ENCODE measurements around the gene CIZ1.
A peak's percentile ranks its signal among the peaks of the same experiment; 100 is the strongest.
"Not testable (repeated sequence)": the region's sequence is repeated elsewhere in the genome, so short reads cannot be mapped to it uniquely, and the experiment has no call there.

Gene CIZ1

DNA sequence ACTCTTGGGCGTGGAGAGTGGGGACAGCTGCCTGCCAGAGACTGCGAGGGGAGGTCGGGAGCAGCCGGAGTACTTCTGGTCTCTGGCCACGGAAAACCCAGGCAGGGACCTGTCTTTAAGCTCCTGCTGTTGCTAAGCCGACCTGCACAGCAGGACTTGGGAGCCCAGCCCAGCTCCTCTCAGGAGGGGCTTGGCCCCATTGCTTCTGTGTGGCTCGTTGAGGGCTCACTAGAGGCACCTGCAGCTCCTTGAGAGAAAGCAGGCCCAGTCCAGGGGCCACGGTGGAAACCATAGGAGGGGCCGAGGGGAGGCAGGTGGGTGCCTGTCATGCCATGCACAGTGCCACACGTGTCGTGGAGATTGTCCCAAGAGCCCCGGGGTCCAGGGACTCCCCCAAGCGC is 45.4 kb downstream of the CIZ1 start:
- no peak for DNase-seq (ENCODE audit: low read depth)

GRCh38 chr9:128145536-128145935 is 45.8 kb downstream of the CIZ1 start:
- DNase-seq (ENCODE audit: low read depth): no peak

- DNase-seq (ENCODE audit: low read depth): no peak
These were observed 46.9 kb downstream of the CIZ1 start for GRCh38 chr9:128144239-128145181.

DNA sequence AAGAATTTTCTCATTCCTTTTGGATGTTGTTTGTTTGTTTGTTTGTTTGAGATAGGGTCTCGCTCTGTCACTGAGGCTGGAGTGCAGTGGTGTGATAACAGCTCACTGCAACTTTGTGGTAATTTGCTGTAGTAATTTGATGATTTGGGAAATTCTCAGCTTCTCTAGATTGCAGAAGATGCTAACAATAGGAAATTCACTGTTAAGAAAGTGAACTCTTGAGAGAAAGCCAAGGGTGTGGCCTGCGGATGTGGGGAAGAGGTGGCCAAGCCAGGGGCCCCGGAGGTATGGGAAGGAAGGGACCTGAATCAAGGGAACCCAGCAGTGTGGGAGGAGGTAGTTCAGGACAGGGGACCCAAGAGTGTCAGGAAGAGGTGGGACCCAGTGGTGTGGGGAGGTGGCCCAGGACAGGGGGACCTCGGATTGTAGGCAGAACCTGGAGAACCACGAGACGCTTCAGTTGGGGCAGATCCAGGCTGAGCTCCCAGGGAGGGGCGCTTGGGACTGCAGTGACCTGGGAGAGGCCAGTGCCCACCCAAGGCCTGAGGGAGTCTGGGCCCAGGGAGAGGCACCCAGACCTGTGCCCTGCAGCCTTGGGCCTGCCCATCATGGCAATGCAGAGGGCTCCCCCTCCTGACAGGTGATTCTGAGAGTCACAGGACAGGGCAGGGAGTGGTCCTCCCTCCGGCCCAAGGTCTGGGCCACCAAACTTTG is 47.7 kb downstream of the CIZ1 start:
- no peak for DNase-seq (ENCODE audit: low read depth)

DNA sequence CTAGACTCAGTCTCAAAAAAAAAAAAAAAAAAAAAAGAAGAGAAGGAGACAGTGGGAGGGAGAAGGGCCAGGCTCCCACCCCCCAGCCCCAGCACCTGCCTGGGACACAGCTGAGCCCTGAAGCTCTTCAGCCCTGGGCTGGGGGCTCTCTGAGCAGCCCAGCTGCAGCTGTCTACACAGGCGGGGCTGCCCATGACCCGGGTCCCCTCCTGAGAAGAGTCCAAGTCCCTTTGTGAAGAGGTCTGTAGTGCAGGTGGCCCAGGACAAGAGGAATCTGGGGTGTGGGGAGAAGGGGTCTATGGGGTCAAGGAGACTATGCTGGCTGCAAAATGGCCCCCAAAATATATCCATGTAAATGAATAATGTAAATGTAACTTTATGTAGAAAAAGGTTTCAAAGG is 48.8 kb downstream of the CIZ1 start:
- no peak for DNase-seq (ENCODE audit: low read depth)

DNA sequence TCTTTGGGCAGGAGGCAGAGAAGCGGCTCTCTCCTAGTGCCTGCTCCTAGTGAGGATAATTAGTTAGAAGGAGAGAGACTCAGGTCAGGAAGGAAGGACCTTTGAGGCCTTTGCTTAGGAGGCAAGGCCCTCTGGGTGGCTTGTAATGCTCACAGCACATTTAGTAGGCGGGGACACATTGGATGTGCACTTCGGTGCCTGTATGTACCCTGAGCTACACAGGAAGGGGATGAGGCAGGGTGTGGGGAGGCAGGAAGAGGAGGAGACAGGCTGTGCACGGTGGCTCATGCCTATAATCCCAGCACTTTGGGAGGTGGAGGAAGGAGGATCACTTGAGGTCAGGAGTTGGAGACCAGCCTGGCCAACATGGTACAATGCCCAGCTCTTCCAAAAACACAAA is 49.3 kb downstream of the CIZ1 start:
- DNase-seq (ENCODE audit: low read depth): no peak

GRCh38 chr9:128141604-128142003 is 49.8 kb downstream of the CIZ1 start:
- DNase-seq (ENCODE audit: low read depth): no peak

DNA sequence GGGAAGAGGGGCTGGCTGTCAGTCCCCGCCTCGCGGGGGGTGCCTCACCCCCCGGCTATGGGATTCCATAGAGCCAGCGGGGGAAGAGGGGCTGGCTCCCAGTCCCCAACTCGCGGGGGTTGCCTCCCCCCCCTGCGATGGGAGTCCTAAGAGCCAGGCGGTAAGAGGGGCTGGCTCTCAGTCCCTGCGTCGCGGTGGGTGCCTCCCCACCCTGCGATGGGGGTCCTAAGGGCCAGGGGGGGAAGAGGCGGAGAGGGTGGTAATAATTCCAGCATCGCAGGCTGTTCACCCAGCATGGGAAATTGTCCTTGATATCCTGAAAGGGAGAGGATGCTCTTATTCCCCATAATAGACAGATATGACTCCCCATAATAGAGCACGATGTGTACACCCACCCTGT is 51.8 kb downstream of the CIZ1 start:
- DNase-seq (ENCODE audit: low read depth): no peak

DNA sequence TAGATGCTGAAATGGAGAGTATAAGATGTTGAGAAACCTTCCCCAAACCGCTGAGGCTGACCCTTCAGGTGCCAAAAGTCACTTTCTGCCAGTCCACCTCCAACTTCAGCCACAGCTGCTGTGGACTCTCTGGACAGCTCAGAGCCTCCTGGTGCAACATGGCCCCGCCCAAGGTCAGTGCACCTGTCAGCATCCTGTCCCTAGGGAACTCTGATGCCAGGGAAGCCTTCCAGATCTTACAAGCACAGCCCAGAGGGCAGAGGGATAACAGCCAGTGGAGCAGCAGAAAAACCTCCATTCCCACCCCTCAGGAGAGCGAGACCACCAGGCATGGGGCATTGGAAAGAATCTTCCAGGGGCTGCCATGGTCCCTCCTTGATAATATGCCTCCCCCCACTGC is 53.4 kb downstream of the CIZ1 start:
- DNase-seq (ENCODE audit: low read depth): no peak

- DNase-seq (ENCODE audit: low read depth): no peak
These were observed 54.3 kb downstream of the CIZ1 start for GRCh38 chr9:128136816-128137793.

DNA sequence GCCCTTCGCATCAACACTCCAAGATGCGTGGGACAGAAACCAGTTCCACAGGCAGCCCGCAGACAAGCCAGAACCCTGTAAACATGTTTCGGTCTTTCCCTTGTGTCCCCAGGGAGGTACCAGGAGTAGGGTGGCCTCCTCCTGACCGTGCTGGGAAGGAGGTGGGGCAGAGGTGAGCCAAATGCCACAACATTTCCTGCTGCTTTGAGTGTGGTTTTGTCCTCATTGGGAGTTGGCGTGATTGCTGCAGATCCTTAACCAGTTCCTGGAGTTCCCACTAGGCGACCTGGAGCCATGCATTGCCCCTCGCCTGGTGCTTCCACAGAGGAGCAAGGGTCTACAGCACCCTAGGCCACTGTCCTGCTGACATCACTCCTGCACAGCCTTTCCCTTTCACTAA is 55.8 kb downstream of the CIZ1 start:
- DNase-seq (ENCODE audit: low read depth): not testable (repeated sequence)

- DNase-seq (ENCODE audit: low read depth): not testable (repeated sequence)
These were observed 59.2 kb downstream of the CIZ1 start for GRCh38 chr9:128132139-128132538.

DNA sequence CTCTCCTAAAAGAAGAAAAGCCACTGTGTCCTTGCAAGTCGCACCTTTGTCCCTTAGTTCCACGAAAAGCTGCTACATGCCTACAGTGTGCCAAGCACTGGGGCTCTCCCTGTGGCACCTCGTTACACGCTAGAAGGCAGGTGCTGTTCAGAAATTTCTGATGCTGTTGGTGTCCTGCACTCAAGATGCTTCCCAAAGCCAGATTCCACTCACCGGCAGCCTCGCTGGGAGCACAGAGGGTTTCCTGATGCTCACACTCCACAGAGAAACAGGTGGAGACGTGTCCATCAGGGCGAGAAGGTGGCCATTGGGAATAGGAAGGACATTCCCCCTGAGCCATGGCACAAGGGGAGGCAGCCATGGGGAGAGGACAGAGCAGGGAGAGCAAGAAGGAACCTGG is 60.0 kb downstream of the CIZ1 start:
- DNase-seq (ENCODE audit: low read depth): not testable (repeated sequence)

DNA sequence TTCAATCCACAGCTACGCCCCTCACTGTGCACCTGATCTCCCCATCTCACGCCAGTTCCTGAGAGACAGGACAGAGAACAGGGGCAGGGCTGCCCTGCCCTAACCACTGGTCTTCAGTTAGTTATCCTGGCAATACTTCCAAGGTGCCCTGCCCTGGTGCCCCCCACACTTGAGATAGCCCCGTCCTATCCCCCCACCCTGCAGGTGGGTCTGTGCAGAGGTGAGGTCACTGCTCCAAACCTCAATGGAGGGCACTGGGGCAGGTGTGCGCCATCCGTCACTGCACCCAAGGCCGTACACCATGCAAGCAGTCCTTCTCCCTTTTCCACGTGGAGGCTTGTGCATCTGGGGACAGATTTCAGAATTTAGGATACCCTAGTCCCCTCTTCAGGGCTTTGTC is 60.7 kb downstream of the CIZ1 start:
- not testable (repeated sequence) for DNase-seq (ENCODE audit: low read depth)

DNA sequence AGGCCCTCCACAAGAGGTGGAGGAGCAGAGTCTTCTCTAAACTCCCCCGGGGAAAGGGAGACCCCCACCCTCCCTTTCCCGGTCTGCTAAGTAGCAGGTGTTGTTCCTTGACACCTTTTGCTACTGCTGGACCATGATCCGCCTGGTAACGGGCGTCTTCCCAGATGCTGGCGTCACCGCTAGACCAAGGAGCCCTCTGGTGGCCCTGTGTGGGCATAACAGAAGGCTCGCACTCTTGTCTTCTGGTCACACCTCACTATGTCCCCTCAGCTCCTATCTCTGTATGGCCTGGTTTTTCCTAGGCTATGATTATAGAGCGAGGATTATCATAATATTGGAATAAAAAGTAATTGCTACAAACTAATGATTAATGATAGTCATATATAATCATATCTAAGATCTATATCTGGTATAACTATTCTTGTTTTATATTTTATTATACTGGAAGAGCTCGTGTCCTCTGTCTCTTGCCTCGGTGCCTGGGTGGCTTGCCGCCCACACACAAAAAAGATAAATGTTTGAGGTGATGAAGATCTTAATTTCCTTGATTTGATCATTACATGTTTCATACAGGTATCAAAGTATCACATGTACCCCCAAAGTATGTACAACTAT is 61.3 kb downstream of the CIZ1 start:
- peak; percentile 27 for DNase-seq (ENCODE audit: low read depth)

DNA sequence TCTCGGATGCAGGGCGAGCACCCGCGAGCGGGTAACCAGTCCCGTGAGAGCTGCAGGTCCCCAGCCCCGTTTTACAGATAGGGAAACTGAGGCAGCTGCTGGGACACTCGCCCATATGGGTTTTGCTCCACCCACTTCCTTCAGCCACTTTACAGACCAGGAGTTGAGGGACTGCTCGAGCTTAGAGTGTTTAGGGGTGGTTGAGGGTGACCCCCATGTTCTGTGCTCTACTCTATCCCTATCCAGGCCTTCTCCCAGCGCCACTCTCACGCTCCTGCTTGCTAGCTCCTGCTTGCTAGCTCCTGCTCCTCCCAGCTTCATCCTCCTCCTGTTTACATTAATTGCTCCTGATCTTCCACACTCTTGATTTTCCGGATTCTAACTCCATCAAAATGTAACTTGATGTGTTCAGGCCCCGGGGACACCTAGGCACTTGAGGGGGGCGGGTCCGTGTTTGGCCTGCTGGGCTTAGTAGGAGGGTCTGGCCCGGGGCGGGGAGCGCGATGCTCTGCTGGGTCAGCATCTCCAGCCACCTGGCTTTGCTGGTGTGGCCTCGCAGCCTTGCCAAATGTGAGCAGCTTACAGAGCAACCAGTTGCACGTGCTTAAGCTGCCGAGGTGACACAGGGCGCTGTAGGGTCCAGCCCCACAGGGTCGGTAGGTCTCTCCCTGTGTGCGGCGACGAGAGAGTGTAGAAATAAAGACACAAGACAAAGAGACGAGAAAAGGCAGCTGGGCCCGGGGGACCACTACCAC is 62.4 kb downstream of the CIZ1 start:
- no peak for DNase-seq (ENCODE audit: low read depth)

- DNase-seq (ENCODE audit: low read depth): peak; percentile 75
These were observed 63.2 kb downstream of the CIZ1 start for GRCh38 chr9:128127990-128128835.

- DNase-seq (ENCODE audit: low read depth): peak; percentile 78
These were observed 63.8 kb downstream of the CIZ1 start, which contains the start of gene PTGES2 for GRCh38 chr9:128127568-128127989. PTGES2 (minus strand) TSS chr9:128127729; CDS start chr9:128127717, 12 bp downstream.

DNA sequence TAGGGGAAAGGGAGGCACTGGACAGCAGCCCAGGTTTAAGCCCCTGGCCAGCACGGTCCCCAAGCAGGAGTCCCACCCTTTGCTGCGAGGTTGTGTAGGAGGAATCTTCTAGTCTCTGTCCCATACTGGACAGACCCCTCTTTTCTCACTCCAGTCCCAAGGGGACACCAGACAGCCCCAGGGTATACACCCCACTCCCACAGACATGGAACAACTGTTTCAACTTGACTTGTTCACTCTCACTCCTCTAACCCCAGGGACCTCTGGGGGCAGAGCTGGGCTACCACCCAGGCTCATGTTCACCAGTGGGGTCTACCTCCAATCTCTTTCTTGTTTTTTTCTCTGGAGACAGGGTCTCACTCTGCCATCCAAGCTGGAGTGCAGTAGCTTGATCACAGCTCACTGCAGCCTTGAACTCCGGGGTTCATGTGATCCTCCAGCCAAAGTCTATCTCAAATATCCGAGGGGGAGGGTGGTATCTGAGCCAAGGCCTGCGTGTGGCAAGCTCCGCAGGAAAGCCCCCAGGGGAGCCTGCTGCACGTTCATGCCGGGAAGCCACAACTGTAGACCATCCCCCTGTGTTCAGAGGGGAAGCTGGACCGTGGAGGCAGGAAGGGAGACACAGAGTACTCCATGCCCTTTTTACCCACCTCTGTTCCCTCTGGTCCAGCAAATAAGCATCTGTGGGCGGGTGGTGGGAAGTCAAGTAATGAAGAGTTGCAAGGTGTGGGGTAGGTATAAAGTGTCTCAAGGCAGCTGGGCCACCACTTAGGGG is 65.6 kb downstream of the CIZ1 start:
- DNase-seq (ENCODE audit: low read depth): no peak

Data from stimulated activated CD8-positive, alpha-beta memory T cell treated with anti-CD3 and anti-CD28 coated beads, Interleukin-12 subunit alpha, Interleukin-12 subunit beta, amount 100 ng/mL, for 4 hours (primary cell).